Parathyroid adenoma (tissue), 2 donors: ENCODE measurements around the gene LRRTM4.
"Not testable (repeated sequence)": the region's sequence is repeated elsewhere in the genome, so short reads cannot be mapped to it uniquely, and the experiment has no call there.

Experiments
- H2AFZ ChIP-seq: fragments of 300-600 bp; sonication (generic); one replicate; pipeline ENCODE4 v1.7.0; 2017; ENCODE audit warnings: antibody characterized with exemption, mild to moderate bottlenecking
- H3K27ac ChIP-seq: fragments of 300-600 bp; sonication (generic); one replicate; pipeline ENCODE4 v1.7.0; 2017
- H3K27me3 ChIP-seq: fragments of 300-600 bp; sonication (generic); one replicate; pipeline ENCODE4 v1.7.0; 2017; ENCODE audit warnings: low read length; ENCODE audit not compliant: control insufficient read depth, insufficient read depth
- H3K36me3 ChIP-seq: fragments of 300-600 bp; sonication (generic); one replicate; pipeline ENCODE4 v1.7.0; 2017; ENCODE audit warnings: low read length; ENCODE audit not compliant: control insufficient read depth, insufficient read depth
- H3K4me1 ChIP-seq: fragments of 300-600 bp; sonication (generic); one replicate; pipeline ENCODE4 v1.7.0; 2017; ENCODE audit warnings: control low read depth
- H3K4me2 ChIP-seq: fragments of 300-600 bp; sonication (generic); one replicate; pipeline ENCODE4 v1.7.0; 2017; ENCODE audit warnings: low read length
- H3K4me3 ChIP-seq: fragments of 300-600 bp; sonication (generic); one replicate; pipeline ENCODE4 v1.7.0; 2017; ENCODE audit warnings: low read depth, low read length
- H3K79me2 ChIP-seq: fragments of 300-600 bp; sonication (generic); one replicate; pipeline ENCODE4 v1.7.0; 2017; ENCODE audit warnings: control low read depth
- H3K9ac ChIP-seq: fragments of 300-600 bp; sonication (generic); one replicate; pipeline ENCODE4 v1.7.0; 2017; ENCODE audit warnings: mild to moderate bottlenecking
- H3K9me3 ChIP-seq: fragments of 300-600 bp; sonication (generic); one replicate; pipeline ENCODE4 v1.7.0; 2017; ENCODE audit warnings: low read length; ENCODE audit not compliant: control insufficient read depth
- CTCF ChIP-seq: fragments of 300-600 bp; sonication (generic); IDR thresholded peaks from one replicate; pipeline ENCODE4 v1.7.0; 2017; ENCODE audit warnings: antibody characterized with exemption, mild to moderate bottlenecking
- donor health status: primary hyperparathyroidism.

Gene LRRTM4

DNA sequence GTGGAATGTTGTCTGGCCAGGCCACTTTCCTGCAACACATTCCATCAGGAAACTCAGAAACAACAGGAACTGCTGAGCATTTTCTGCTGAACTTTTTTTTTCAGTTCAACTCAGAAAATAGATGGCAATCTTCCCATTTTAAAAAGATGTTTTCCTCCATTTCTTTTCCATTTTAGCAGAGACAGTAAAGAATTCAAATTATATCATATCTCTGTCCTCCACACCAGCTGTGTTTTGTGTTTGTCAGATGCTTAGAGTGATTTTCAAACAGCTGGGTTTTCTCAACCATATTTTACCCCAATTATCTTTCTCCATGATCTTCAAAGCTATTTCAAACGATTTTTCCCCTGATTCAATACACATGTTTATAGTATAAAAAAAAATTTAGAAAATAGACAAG, 713.4 kb downstream of the LRRTM4 start:
- Histone ChIP-seq H3K79me2 (no peaks in the 10 kb centered on the region), H3K27me3 (no peaks in the 10 kb centered on the region), H2AFZ (no peak overlapping the region), H3K9ac (no peak overlapping the region), H3K36me3 (no peaks in the 10 kb centered on the region), H3K4me1 (no peaks in the 10 kb centered on the region), H3K9me3 (no peaks in the 10 kb centered on the region), H3K27ac (no peak overlapping the region), H3K4me2 (no peak overlapping the region), H3K4me3 (no peak overlapping the region)
- no peak for TF ChIP-seq CTCF

GRCh38 chr2:76793647-76794334, 728.4 kb downstream of the LRRTM4 start:
- Histone ChIP-seq H3K4me2 (no peak overlapping the region), H3K27ac (no peak overlapping the region), H2AFZ (no peak overlapping the region), H3K79me2 (no peaks in the 10 kb centered on the region), H3K36me3 (no peaks in the 10 kb centered on the region), H3K27me3 (no peaks in the 10 kb centered on the region), H3K4me1 (no peaks in the 10 kb centered on the region), H3K9me3 (no peaks in the 10 kb centered on the region), H3K4me3 (no peak overlapping the region), H3K9ac (no peak overlapping the region)
- no peak for TF ChIP-seq CTCF

- H3K9ac ChIP-seq, H2AFZ ChIP-seq, H3K4me2 ChIP-seq, H3K79me2 ChIP-seq, H3K9me3 ChIP-seq, H3K4me3 ChIP-seq, H3K36me3 ChIP-seq, H3K4me1 ChIP-seq, H3K27me3 ChIP-seq, H3K27ac ChIP-seq: not testable (repeated sequence)
These were observed 740.9 kb downstream of the LRRTM4 start for GRCh38 chr2:76781313-76781712.

DNA sequence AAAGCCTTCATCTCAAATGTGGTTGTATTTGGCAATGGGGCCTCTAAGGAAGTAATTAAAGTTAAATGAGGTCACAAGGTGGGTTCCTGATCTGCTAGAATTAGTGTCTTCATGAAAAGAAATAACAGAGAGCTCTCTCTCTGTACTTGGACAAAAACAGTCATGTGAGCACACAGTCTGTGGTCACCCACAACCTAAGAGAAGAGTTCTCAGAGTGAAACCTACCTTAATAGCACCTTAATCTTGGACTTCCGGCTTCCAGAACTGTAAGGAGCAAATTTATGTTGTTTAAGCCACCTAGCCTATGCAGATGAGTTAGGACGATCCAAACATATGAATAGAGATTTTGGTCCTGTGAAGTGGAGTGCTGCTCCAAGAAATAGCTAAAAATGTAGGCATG, 758.9 kb downstream of the LRRTM4 start:
- Histone ChIP-seq H2AFZ (no peak overlapping the region), H3K9me3 (no peaks in the 10 kb centered on the region), H3K9ac (no peak overlapping the region), H3K79me2 (no peaks in the 10 kb centered on the region), H3K36me3 (no peaks in the 10 kb centered on the region), H3K4me3 (no peak overlapping the region), H3K27ac (no peak overlapping the region), H3K4me1 (no peaks in the 10 kb centered on the region), H3K4me2 (no peak overlapping the region), H3K27me3 (no peaks in the 10 kb centered on the region)
- TF ChIP-seq CTCF = no peak

GRCh38 chr2:76760367-76760704, 761.8 kb downstream of the LRRTM4 start:
- H3K79me2 ChIP-seq = no peaks in the 10 kb centered on the region
- H3K9me3 ChIP-seq = no peaks in the 10 kb centered on the region
- TF ChIP-seq CTCF = no peak
- no peak overlapping the region for H2AFZ ChIP-seq
- H3K27me3 ChIP-seq = no peaks in the 10 kb centered on the region
- no peak overlapping the region for H3K4me2 ChIP-seq
- H3K27ac ChIP-seq = no peak overlapping the region
- H3K9ac ChIP-seq = no peak overlapping the region
- H3K36me3 ChIP-seq = no peaks in the 10 kb centered on the region
- H3K4me3 ChIP-seq = no peak overlapping the region
- H3K4me1 ChIP-seq = no peaks in the 10 kb centered on the region
